Stimulated activated CD4-positive, alpha-beta T cell treated with anti-CD3 and anti-CD28 coated beads, Interleukin-4, amount 100 ng/mL, for 1 hour (primary cell): Measurements from ENCODE around the gene RNF31.
A peak's percentile ranks its signal among the peaks of the same experiment; 100 is the strongest.
"Not testable (repeated sequence)": the region's sequence is repeated elsewhere in the genome, so short reads cannot be mapped to it uniquely, and the experiment has no call there.

Source experiments
- DNase-seq: peaks from one replicate; pipeline ENCODE4 v3.0.0-alpha.2; 2020

RNF31 gene

DNA sequence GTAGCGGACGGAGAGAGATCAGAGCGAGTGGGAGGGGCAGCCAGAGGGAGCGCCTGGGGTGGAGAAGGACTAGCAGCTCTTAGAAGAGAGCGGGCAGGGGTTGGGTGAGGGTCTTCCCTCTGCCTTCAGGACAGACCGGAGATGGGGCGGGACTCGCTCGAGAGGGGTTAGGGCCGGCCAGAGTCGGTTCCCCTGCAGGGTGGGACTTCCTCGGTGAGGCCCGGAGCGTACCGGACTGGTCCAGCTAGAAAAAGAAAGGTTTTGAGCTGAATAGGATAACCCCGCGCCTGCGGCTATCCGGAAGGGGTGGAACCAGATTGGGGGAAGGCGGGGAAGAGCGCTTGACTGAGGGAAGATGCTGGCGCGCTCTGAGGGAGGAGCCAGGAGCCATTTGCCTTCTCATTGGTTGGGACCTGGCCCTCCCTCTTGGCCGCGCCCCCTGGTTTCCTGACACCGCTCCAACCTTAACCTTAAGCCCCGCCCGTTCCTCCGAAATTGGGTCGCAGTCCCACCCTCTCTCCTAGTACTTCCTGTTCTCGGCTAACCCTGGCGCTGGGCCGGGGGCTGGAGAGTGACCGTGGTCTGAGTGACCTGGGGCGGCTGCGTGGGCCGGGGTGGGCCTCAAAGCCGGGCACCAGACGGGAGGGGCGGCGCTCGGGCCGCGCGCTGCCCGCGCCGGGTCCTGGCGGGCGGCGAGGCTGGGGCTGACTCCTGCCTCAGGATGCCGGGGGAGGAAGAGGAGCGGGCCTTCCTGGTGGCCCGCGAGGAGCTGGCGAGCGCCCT is at the start of gene RNF31:
Gene RNF31, plus strand, starts transcription at position 521 of the 783 bp plus-strand sequence. Its CDS starts 201 bp downstream, at position 722.
- peak; percentile 98 for DNase-seq

DNA sequence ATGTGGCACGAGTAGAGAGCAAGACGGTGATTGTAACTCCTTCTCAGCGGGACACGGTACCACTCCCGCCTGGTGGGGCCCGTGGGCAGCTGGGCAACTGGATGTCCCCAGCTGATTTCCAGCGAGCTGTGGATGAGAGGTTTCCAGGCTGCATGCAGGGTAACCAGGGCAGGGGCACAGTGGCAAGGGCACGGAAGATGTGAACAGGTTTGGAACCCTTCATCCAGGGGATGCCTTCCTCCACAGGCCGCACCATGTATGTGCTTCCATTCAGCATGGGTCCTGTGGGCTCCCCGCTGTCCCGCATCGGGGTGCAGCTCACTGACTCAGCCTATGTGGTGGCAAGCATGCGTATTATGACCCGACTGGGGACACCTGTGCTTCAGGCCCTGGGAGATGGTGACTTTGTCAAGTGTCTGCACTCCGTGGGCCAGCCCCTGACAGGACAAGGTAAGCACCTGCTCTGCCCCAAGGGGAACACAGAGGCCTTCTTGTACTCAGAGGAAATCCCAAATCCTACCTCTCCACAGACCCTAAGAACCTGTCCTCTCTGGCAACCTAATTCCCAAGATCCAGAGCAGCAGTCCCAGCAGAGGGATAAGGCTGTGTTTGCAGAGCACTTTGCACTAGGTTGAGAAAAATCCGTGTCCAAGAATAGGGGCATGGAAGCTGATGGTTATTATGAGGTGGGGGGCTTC is 48.9 kb upstream of the RNF31 start:
- DNase-seq = no peak

DNA sequence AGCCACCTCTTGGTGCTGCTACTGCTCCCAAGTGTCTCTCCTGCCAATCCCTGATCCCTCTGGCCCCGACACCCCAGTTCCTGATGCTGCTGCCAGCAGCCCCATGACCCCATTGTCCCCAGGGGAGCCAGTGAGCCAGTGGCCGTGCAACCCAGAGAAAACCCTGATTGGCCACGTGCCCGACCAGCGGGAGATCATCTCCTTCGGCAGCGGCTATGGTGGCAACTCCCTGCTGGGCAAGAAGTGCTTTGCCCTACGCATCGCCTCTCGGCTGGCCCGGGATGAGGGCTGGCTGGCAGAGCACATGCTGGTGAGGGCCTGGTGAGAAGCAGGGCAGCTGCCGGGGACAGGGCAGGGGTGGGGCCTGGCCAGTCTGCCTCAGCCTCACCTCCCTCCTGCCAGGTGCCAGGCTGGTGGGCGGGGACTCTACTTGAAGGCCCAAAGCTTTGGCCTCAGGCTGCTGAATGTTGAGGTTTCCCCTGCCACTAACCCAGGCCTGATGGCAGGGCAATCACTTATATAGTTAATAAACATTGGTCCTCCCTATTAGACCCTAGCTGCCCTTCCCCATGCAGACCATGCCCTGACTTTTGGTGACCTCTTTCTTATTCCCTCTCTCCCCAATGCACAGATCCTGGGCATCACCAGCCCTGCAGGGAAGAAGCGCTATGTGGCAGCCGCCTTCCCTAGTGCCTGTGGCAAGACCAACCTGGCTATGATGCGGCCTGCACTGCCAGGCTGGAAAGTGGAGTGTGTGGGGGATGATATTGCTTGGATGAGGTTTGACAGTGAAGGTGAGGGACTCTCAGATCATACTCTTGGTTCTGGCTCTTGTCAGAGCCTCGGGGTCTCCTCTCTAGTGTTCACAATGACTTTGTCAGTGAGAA is 48.1 kb upstream of the RNF31 start:
- no peak for DNase-seq

DNA sequence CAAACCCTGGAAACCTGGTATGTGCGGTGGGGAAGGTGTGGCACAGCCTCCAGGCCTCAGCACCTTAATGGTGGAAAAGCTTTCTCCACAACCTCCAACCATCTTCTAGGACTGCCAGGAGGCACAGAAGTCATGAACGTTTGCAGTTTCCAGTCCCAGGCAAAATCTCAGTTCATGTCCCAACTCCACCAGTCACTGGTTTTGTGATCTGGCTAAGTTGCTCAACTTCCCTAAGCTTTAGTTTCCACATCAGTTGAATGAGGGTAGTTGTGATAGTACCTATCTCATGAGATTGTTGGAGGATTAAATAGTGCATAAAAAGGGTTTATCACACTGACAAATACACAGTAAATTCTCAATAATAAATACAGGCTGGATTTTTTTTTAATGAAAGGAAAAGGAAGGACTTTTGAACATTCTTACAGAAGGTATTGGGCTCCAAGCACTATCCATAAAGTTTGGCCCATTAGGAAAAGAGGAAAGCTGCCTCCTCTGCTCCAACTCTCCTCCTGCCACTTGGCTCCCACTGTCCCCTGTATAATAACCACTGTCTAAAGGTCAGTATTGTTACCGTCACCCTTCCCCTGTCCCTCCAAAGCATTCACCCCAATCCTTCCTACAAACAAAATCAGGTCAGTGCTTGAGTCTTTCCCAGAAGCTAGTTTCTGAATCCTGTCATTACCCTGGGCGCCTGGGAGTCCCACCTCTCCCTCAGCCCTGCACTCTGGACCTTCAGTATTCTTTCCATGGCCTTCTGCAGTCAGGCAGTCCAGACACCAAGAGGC is 46.9 kb upstream of the RNF31 start:
- no peak for DNase-seq

DNA sequence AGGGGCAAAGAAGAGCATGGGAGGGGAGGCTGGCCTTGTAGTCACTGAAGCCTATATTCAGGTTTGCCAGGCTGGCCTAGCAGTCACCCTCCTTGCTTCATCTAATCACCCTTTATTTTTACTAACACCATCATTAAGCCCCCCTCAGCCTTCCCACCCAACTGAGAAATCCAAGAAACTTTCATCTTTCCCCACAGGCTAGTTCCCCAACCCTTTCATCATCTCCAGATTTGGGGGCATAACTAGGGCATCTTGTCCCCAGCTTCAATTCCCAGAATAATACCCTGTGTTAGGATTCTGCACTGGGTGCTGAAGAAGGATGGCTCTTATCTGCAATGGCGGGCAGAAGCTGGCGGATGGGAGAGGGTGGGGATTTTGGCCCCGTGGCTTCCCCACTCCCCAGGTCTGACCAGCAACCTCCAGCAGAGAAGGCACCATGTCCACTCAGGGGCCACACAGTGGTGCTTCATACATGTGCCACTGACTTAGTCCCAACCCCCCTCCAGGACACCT is 46.3 kb upstream of the RNF31 start:
- DNase-seq = no peak

DNA sequence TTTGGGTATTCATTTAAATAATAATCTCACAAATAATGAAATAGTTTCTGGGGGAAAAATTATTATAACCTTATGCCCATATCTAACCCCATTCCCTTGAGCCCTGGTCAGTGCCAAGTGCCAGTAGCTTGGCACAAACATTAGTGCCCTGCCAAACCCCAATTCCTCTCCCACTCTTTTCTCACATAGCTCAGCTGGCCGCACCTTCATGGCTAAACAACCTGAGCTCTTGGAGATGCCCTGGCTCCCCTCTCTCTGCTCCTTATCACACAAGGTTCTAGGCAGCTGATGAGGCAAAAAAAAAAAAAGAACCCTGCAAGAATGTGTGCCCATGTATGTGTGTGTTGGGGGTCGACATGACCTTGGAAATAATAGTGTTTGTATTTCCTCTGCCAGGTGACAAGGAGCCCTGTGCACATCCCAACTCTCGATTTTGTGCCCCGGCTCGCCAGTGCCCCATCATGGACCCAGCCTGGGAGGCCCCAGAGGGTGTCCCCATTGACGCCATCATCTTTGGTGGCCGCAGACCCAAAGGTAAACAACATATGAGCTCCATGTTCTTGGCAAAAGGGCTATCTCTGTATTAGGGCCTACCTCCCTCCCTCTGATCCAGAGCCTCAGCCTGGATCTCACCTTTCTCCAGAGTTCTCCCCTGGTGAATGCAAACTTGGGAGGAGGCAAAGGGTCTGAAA is 44.8 kb upstream of the RNF31 start:
- no peak for DNase-seq

DNA sequence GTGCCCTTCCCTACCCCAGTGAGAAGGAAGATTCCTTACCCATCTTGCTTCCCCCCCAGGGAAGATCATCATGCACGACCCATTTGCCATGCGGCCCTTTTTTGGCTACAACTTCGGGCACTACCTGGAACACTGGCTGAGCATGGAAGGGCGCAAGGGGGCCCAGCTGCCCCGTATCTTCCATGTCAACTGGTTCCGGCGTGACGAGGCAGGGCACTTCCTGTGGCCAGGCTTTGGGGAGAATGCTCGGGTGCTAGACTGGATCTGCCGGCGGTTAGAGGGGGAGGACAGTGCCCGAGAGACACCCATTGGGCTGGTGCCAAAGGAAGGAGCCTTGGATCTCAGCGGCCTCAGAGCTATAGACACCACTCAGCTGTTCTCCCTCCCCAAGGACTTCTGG is 43.8 kb upstream of the RNF31 start:
- no peak for DNase-seq

DNA sequence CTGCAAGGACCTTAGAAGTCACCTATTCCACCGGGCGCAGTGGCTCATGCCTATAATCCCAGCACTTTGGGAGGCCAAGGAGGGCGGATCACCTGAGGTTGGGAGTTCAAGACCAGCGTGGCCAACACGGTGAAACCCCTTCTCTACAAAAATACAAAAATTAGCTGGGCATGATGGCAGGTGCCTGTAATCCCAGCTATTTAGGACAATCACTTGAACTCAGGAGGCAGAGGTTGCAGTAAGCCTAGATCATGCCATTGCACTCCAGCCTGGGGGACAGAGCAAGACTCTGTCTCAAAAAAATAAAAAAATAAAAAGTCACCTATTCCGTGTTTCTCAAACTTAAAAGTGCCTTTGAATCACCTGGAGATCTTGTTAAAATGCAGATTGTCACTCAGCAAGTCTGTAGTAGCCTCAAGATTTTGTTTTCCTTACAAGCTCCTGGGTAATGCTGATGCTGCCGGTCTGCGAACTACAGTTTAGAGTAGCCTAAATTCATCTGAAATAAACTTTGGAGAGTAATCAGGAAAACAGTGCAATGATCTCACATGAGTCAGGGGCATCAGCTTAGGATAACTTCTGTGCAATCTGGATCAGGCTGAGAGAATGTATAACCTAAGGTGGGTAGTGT is 41.6 kb upstream of the RNF31 start:
- not testable (repeated sequence) for DNase-seq

DNA sequence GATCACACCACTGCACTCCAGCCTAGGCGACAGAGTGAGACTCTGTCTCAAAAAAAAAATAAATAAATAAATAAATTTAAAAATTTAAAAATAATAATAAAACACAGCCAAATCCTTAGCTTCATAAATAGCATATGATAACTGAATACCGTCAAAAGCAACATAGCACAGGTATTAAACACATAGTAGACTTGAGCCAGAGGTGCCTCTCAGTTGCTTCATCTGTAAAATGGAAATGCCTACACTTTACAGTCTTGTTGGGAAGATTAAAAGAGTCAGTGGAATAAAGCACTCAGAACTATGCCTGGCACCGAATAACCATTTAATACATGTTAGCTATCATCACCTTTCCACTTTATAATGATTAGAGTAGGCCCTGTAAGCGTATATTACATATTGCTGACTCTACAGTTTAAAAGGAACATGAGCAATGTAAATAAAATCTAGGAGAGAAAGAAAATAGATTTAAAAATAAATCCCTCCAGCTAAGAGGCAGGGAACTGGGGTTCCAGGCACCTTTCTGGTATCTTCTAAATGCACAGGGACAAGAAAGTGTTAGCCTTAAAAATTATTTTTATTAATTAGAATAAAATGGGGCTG is 40.5 kb upstream of the RNF31 start:
- DNase-seq = no peak

DNA sequence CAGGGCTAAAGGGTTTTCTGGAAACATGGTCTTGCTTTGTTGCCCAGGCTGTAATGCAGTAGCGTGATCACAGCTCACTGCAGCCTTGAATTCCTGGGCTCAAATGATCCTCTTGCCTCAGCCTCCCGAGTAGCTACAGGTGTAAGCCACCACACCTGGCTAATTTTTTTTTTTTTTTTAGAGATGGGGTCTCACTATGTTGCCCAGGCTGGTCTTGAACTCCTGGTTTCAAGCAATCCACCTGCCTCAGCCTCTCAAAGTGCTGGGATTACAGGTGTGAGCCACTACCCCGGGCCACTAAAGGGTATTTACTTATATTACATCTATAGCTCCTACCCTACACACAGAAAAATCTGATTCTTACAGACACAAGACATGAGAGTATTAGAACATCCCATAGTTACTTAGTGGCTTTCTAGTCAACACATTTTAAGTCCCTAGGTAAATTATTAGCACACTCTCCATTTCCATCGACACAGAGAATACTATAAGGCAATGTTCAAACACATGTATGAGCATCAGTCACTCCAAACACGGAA is 38.9 kb upstream of the RNF31 start:
- DNase-seq = no peak

DNA sequence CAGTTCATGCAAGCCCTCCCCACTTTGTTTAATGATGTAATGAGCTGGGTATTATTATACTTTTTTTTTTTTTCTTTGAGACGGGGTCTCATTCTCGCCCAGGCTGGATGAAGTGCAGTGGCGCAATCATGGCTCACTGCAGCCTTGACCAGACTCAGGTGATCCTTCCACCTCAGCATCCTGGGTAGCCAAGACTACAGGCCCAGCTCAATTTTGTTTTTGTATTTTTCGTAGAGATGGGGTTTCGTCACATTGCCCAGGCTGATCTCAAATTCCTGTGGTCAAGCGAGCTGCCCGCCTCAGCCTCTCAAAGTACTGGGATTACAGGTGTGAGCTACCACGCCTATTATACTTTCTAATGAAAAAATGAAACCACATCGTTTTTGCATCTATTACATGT is 37.2 kb upstream of the RNF31 start:
- no peak for DNase-seq

DNA sequence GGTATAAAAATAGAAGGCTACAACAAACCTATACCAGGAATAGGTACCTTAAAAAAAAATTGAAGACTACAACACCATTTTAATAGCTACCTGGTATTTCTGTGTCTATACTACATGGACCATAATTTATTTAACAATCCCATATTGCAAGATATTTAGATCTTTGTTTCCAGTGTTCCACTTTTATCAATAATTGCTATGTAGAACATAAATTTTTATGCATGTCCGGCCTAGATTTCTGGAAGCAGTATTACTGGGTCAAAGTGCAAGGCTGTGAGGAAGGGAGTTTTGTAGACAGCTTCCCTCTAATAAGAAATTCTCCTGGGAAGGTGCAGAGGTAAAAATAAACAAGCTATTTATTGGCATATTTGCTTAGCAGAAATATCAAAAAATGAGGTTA is 36.8 kb upstream of the RNF31 start:
- no peak for DNase-seq

DNA sequence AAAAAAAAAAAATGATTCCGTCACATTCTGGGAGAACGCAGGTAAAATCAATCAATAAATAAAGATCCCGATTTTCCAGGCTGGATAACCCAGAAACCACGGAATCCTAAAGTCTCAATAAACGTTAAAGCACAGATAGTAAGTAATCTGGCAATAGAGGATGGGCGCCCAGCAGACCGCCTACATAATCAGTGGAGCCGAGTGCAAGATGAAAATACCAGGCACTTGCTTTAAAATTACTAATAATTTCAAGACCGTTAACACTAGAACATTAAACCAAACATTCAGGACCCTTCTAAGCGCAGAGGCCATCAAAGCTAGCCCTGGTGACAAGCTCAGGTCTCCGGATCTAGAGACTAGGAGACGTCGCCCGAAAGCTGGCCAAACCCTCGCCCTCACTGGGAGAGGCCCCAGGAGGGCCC is 33.9 kb upstream of the RNF31 start:
- no peak for DNase-seq

DNA sequence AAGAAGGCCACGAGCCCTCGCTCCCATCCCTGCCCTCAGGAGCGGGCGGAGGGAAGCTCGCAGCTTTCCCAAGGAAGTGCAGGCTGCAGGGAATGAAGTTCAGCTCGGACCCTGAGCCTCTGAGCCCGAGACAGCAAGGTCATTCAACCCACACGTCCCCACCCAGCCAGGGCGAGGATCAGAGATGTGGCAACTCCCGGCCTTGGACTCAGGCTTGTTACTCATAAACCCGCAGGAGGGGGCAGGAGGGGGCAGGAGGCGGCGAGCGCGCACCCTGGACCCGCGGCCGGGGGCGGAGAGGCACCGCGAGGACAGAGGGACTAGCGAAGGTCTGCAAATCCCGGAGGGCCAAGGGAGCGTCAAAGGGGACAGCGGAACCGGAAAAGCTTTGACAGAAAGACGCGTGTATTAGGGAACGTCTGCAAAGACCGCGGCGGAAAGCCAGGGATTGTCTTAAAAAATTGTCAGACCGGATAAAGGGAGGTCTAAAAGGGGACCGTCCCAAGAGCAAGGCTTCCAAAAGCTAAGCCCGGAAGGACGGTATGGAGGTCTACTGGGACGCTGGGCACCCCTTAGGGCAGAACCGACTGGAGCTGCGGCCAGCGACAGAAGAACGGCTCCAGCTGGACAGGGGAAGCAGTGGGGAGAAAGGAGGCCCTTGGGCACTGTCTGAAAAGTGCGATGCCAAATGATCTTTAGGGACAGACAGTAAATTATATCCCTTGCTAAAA is 33.3 kb upstream of the RNF31 start:
- peak; percentile 69 for DNase-seq

DNA sequence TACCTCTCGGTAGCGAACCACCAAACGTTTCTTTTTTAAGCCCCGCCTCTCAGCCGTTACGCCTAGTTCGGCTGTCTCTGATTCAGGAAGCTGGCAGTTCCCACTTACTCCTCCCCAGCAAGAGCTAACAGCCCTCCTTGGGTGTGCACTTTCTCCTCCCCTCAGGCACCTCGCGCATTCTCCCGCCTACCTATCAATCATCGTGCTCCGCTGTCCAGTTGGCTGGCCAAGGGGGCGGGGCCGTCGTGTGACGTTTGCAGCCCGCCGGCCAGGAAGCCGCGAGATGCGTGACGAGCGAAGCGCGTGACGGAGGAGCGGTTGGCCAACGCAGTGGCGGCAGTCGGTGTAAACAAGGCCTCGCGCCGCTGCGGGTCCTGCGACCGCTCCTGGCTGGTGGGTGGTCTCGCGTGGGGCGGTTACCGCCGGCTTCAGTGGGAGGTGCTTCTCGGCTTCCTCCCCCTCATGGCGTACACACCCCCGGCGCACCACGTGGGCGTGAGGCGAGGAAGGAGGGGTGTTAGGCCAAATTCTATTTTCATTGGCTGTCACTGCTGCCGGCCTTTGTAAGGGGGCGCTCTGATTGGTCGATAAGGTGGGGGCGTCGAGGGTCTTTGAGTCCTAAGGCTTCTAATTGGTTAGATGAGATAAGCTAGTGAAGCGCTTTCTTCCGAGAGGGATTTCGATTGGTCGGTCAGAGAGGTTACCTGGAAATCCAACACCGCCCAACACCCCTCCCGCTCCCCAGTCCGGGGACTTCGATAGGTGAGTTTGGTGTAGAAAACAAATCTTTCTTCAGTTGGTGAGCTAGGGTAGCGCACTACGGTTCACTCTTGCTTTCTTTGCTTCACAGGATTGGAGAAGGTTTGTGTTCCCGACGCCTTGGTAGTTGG is 32.5 kb upstream of the RNF31 start, which contains the start of the genes DCAF11 and NRL:
Gene DCAF11, plus strand, starts transcription at position 246 of the 890 bp plus-strand sequence. CDS start 818 bp downstream, outside the sequence.
Gene NRL, minus strand, starts transcription at position 418 of the 890 bp plus-strand sequence. CDS start 32,101 bp downstream, outside the sequence.
- DNase-seq = peak; percentile 97

DNA sequence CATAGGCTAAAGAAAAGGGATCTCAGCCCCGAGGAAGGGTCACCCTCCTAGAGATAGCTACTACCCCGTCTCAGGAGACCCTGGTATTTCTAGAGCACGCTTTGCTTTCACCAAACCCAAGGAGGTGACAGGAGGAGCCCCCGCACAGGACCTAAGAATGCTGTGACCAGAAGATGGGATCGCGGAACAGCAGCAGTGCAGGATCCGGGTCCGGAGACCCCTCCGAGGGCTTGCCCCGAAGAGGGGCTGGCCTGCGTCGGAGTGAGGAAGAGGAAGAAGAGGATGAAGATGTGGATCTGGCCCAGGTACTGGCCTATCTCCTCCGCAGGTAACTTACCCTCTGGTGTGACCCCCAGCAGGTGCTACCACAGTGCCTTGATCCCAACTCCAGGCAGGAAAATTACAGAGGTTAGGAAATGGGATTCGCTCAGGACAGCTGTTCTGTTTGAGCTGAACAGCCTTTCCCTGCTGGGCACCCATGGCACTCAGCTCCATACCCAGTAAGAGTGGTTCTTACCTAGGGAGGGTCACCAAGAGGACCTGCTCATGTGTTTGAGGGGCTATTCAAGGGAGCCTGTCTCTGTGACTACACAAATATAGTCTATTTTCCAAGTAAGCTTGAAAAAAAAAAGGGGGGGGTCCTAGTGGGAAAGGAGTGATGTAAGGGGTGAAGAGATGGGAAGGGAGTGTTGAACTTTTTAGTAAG is 31.7 kb upstream of the RNF31 start:
- no peak for DNase-seq

DNA sequence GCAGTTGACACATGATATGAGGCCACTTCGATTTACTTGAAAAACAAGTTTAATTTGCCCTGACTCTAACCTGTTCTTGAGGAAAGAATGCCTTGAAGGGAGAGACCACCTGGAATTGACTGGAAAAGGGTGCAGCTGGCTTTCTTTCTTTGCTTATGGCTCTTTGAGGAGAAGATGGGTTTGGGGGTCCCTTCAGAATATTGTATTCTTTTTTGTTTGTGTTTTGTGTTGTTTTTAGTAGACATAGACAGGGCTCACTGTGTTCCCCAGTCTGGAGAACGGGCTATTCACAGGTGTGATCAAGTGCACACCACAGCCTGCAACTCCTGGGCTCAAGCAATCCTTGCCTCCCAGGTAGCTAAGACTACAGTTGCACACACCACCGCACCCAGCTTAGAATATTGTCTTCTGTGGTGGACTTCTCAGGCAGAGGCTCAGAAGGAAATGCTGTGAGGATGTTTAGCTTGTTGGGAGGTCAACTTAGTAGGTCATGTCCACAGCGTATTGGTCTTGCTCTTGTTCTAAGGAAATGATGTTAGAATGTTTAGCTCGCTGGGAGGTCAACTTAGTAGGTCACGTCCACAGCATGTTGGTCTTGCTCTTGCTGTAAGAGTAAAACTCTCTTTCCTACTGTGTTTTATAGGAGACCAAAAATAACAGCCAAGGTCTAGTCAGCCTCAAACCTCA is 31.0 kb upstream of the RNF31 start:
- no peak for DNase-seq
